A673 (cell line): ENCODE results near the gene ATG7. TPM values are rescaled to one million over a fixed set of nuclear protein-coding genes. Genes with fewer than 3 reads are reported as not detected.

Experiments
- BruUV-seq: library from RNA; stranded (reverse); fragments of 400-500 nt; replicated peaks from 2 replicates; lab custom pipeline; 2021; lab: Mats Ljungman, UMichigan
- CTCF ChIA-PET: fragments of 300-600 bp; sonication (Branson Sonifier 250); formaldehyde crosslinking; loops from one replicate; lab custom pipeline; 2022; ENCODE audit warnings: antibody characterized with exemption; lab: Charles Lee
- POLR2A ChIA-PET: fragments of 300-600 bp; sonication (Branson Sonifier 250); formaldehyde crosslinking; loops from one replicate; lab custom pipeline; 2022; ENCODE audit warnings: antibody characterized with exemption; ENCODE audit not compliant: low non-redundant PET; lab: Charles Lee
- DNase-seq: peaks from one replicate; pipeline ENCODE4 v3.0.0-alpha.2; 2015; ENCODE audit warnings: low spot score
- H3K27ac ChIP-seq: fragments of 200-600 bp; sonication (generic); 2 replicates; pipeline ENCODE4 v1.5.1; 2016; ENCODE audit warnings: mixed run types, low read depth, mild to moderate bottlenecking, mixed read lengths, antibody characterized with exemption, low read length; ENCODE audit not compliant: poor library complexity, severe bottlenecking
- H3K27me3 ChIP-seq: fragments of 200-600 bp; sonication (generic); replicated peaks from 2 replicates; pipeline ENCODE4 v1.6.1; 2017; ENCODE audit warnings: mixed run types, low read depth, mild to moderate bottlenecking, mixed read lengths, antibody characterized with exemption, low read length; ENCODE audit not compliant: insufficient read depth, poor library complexity
- H3K36me3 ChIP-seq: fragments of 200-600 bp; sonication (generic); 2 replicates; pipeline ENCODE4 v1.6.1; 2016; ENCODE audit warnings: mixed run types, mild to moderate bottlenecking, mixed read lengths, antibody characterized with exemption, low read length; ENCODE audit not compliant: insufficient read depth, poor library complexity, severe bottlenecking
- H3K4me1 ChIP-seq: fragments of 200-600 bp; sonication (generic); 2 replicates; pipeline ENCODE4 v1.6.1; 2017; ENCODE audit warnings: mixed run types, mild to moderate bottlenecking, mixed read lengths, antibody characterized with exemption, low read length; ENCODE audit not compliant: insufficient read depth, poor library complexity, severe bottlenecking
- H3K4me3 ChIP-seq: fragments of 200-600 bp; sonication (generic); 2 replicates; pipeline ENCODE4 v1.5.1; 2016; ENCODE audit warnings: low read depth, mixed run types, mild to moderate bottlenecking, mixed read lengths, low read length; ENCODE audit not compliant: poor library complexity, severe bottlenecking
- H3K9me3 ChIP-seq: fragments of 200-600 bp; sonication (generic); 2 replicates; pipeline ENCODE4 v1.6.1; 2016; ENCODE audit warnings: mixed run types, low read depth, mild to moderate bottlenecking, mixed read lengths, antibody characterized with exemption, low read length; ENCODE audit not compliant: poor library complexity, severe bottlenecking
- CTCF ChIP-seq: fragments of 300-800, 200-600 bp; sonication (generic); conservative IDR thresholded peaks from 2 replicates; pipeline ENCODE4 v1.5.1; 2017; ENCODE audit warnings: low read depth, mild to moderate bottlenecking, antibody characterized with exemption, low read length, moderate library complexity, mixed read lengths
- EZH2 ChIP-seq: fragments of 200-600 bp; sonication (generic); IDR thresholded peaks from 2 replicates; pipeline ENCODE4 v1.6.1; 2017; ENCODE audit warnings: borderline replicate concordance, low read depth, mild to moderate bottlenecking, mixed read lengths, antibody characterized with exemption, low read length; ENCODE audit not compliant: poor library complexity, severe bottlenecking
- intact Hi-C: fragments of 100-400 bp; cut with micrococcal nuclease; formaldehyde crosslinking; loops from one replicate; pipeline ENCODE4 v1.10.0; 2022; ENCODE audit not compliant: unreplicated experiment
- total RNA-seq: library from RNA; stranded (reverse); gene quantifications from 2 replicates; pipeline ENCODE4 v1.2.3, GENCODE V29; 2021

Gene ATG7
- total RNA-seq, 1 experiment from 2014 or later, result 30.9 TPM

- TF ChIP-seq EZH2, result no peak
- TF ChIP-seq CTCF, result no peak
- ChIA-PET CTCF (no interaction called here), POLR2A (no interaction called here)
- intact Hi-C loops, result no loop called here
- H3K27me3 ChIP-seq, result no peaks in the 10 kb centered on the region
- peaks cover 12% of the 10 kb centered on the region for H3K4me1 ChIP-seq
- no peaks in the 10 kb centered on the region for H3K9me3 ChIP-seq
- no TSS peak for BruUV-seq
- H3K36me3 ChIP-seq, result no peaks in the 10 kb centered on the region
- no peak overlapping the region for H3K4me3 ChIP-seq
- peak overlapping the region; percentile 40 for H3K27ac ChIP-seq
- DNase-seq, result no peak
Observed at GRCh38 chr3:11226042-11226370, 46.2 kb upstream of the ATG7 start.

GRCh38 chr3:11228041-11228440 lies 44.2 kb upstream of the ATG7 start:
- ChIA-PET POLR2A (no interaction called here), CTCF (no interaction called here)
- intact Hi-C loops, result no loop called here
- no peaks in the 10 kb centered on the region for H3K27me3 ChIP-seq
- peaks cover 12% of the 10 kb centered on the region for H3K4me1 ChIP-seq
- no peaks in the 10 kb centered on the region for H3K9me3 ChIP-seq
- H3K36me3 ChIP-seq, result no peaks in the 10 kb centered on the region
- TF ChIP-seq CTCF, result no peak
- no peak for TF ChIP-seq EZH2
- BruUV-seq, result no TSS peak
- H3K4me3 ChIP-seq, result no peak overlapping the region
- DNase-seq, result no peak
- H3K27ac ChIP-seq, result no peak overlapping the region

- ChIA-PET POLR2A (no interaction called here), CTCF (no interaction called here)
- intact Hi-C loops, result no loop called here
Observed at GRCh38 chr3:11230125-11230524, 42.1 kb upstream of the ATG7 start.

More at GRCh38 chr3:11230125-11230524, 42.1 kb upstream of the ATG7 start:
- no peak for TF ChIP-seq CTCF
- TF ChIP-seq EZH2, result no peak
- peaks cover 10% of the 10 kb centered on the region for H3K4me1 ChIP-seq
- no TSS peak for BruUV-seq
- no peaks in the 10 kb centered on the region for H3K36me3 ChIP-seq
- no peak overlapping the region for H3K4me3 ChIP-seq
- H3K27ac ChIP-seq, result no peak overlapping the region
- no peak for DNase-seq
- H3K27me3 ChIP-seq, result no peaks in the 10 kb centered on the region
- no peaks in the 10 kb centered on the region for H3K9me3 ChIP-seq
